ENCODE data around the gene DMAC2.

The DMAC2 gene

DNA sequence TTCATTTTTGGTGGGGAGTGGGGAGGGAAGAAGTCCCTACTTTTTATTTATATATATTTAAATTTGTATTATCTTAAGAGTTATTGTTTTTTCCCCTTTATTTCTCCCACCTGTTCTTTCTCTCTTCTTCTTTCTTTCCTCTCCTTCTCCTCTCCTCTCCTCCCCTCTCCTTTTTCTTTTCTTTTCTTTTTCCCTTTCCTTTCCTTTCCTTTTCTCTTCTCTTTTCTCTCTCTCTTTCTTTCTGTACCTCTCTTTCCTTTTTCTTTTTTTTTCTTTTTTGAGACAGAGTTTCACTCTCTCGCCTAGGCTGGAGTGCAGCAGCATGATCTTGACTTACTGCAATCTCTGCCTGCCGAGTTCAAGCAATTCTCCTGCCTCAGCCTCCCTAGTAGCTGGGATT lies 40.2 kb downstream of the DMAC2 start:
- Histone ChIP-seq H3K9me2 (replicated peaks; ENCODE audit: insufficient read depth, low read length) (no peaks in the 10 kb centered on the region), H3K36me3 (ENCODE audit: low read length) (no peaks in the 10 kb centered on the region), H3K4me2 (ENCODE audit: low read depth, low read length, poor library complexity, severe bottlenecking) (no peak overlapping the region), H3F3A (ENCODE audit: insufficient read depth) (0 out of 2 replicates have a peak, but pooled peaks cover 3% of the 10 kb centered on the region), H3K27ac (ENCODE audit: low read depth, low read length) (no peak overlapping the region), H3K27me3 (ENCODE audit: low read length) (no peaks in the 10 kb centered on the region), H3K79me2 (ENCODE audit: insufficient read depth, low read length) (peaks cover 31% of the 10 kb centered on the region), H3K4me3 (ENCODE audit: insufficient read depth, low read length, poor library complexity, severe bottlenecking) (no peak overlapping the region), H3K9me3 (ENCODE audit: insufficient read depth, low read length) (no peaks in the 10 kb centered on the region), H4K20me1 (ENCODE audit: low read depth, low read length) (no peaks in the 10 kb centered on the region), H3K9ac (ENCODE audit: low read length) (no peak overlapping the region), H2AFZ (ENCODE audit: low read depth, low read length, severe bottlenecking) (no peak overlapping the region)
- TF ChIP-seq CTCF (IDR thresholded peaks at IDR 0.05; ENCODE audit: insufficient read depth, low read length, poor library complexity, severe bottlenecking) (no peak), EZH2phosphoT487 (conservative IDR thresholded peaks at IDR 0.05; ENCODE audit: low read length) (no peak)

GRCh38 chr19:41399091-41399490 lies 40.6 kb downstream of the DMAC2 start:
- peak overlapping the region; percentile 82; the same call in 1 of the 2 replicates for H3K9ac ChIP-seq (ENCODE audit: low read length)
- no peak overlapping the region for H3K27ac ChIP-seq (ENCODE audit: low read depth, low read length)
- H3F3A ChIP-seq (ENCODE audit: insufficient read depth): 0 out of 2 replicates have a peak, but pooled peaks cover 3% of the 10 kb centered on the region
- H3K4me3 ChIP-seq (ENCODE audit: insufficient read depth, low read length, poor library complexity, severe bottlenecking): no peak overlapping the region
- no peaks in the 10 kb centered on the region for H3K9me2 ChIP-seq (replicated peaks; ENCODE audit: insufficient read depth, low read length)
- H2AFZ ChIP-seq (ENCODE audit: low read depth, low read length, severe bottlenecking): no peak overlapping the region
- H3K79me2 ChIP-seq (ENCODE audit: insufficient read depth, low read length): peaks cover 32% of the 10 kb centered on the region
- no peaks in the 10 kb centered on the region for H3K9me3 ChIP-seq (ENCODE audit: insufficient read depth, low read length)
- H3K36me3 ChIP-seq (ENCODE audit: low read length): no peaks in the 10 kb centered on the region
- TF ChIP-seq CTCF (IDR thresholded peaks at IDR 0.05; ENCODE audit: insufficient read depth, low read length, poor library complexity, severe bottlenecking) (no peak), EZH2phosphoT487 (conservative IDR thresholded peaks at IDR 0.05; ENCODE audit: low read length) (no peak)
- no peaks in the 10 kb centered on the region for H3K27me3 ChIP-seq (ENCODE audit: low read length)
- H3K4me2 ChIP-seq (ENCODE audit: low read depth, low read length, poor library complexity, severe bottlenecking): peak overlapping the region; percentile 87
- H4K20me1 ChIP-seq (ENCODE audit: low read depth, low read length): no peaks in the 10 kb centered on the region

- Histone ChIP-seq H3K27me3 (ENCODE audit: low read length) (no peaks in the 10 kb centered on the region), H4K20me1 (ENCODE audit: low read depth, low read length) (no peaks in the 10 kb centered on the region), H3F3A (ENCODE audit: insufficient read depth) (0 out of 2 replicates have a peak, but pooled peaks cover 3% of the 10 kb centered on the region), H3K36me3 (ENCODE audit: low read length) (no peaks in the 10 kb centered on the region), H2AFZ (ENCODE audit: low read depth, low read length, severe bottlenecking) (no peak overlapping the region), H3K9me3 (ENCODE audit: insufficient read depth, low read length) (no peaks in the 10 kb centered on the region), H3K79me2 (ENCODE audit: insufficient read depth, low read length) (peaks cover 36% of the 10 kb centered on the region), H3K4me2 (ENCODE audit: low read depth, low read length, poor library complexity, severe bottlenecking) (peak overlapping the region; percentile 87), H3K9ac (ENCODE audit: low read length) (peak overlapping the region; percentile 82), H3K27ac (ENCODE audit: low read depth, low read length) (no peak overlapping the region), H3K9me2 (replicated peaks; ENCODE audit: insufficient read depth, low read length) (no peaks in the 10 kb centered on the region), H3K4me3 (ENCODE audit: insufficient read depth, low read length, poor library complexity, severe bottlenecking) (peak overlapping the region; percentile 90)
- TF ChIP-seq EZH2phosphoT487 (conservative IDR thresholded peaks at IDR 0.05; ENCODE audit: low read length) (no peak), CTCF (IDR thresholded peaks at IDR 0.05; ENCODE audit: insufficient read depth, low read length, poor library complexity, severe bottlenecking) (no peak)
Observed at GRCh38 chr19:41398598-41398997, 41.1 kb downstream of the DMAC2 start.
